HAP-1 (cell line): ENCODE measurements around the gene BAG5.
"Not testable (repeated sequence)": the region's sequence is repeated elsewhere in the genome, so short reads cannot be mapped to it uniquely, and the experiment has no call there.

Experiments
- DNase-seq, 2 experiments: peaks; one replicate each; pipeline ENCODE4 v3.0.0-alpha.2; 2016 to 2020; ENCODE audit warnings: low spot score in 2 of 2
- H3K27me3 ChIP-seq: fragments of 250-450 bp; sonication (Bioruptor Pico); 2 replicates; pipeline ENCODE4 v1.5.1; 2020; ENCODE audit warnings: low read depth, mild to moderate bottlenecking, moderate library complexity
- H3K36me3 ChIP-seq: fragments of 250-450 bp; sonication (Bioruptor Pico); replicated peaks from 2 replicates; pipeline ENCODE4 v1.5.1; 2020; ENCODE audit warnings: mild to moderate bottlenecking
- H3K4me1 ChIP-seq: fragments of 250-450 bp; sonication (Bioruptor Pico); 2 replicates; pipeline ENCODE4 v1.5.1; 2020; ENCODE audit warnings: mild to moderate bottlenecking
- H3K4me3 ChIP-seq: fragments of 250-450 bp; sonication (Bioruptor Pico); 2 replicates; pipeline ENCODE4 v1.5.1; 2020; ENCODE audit warnings: mild to moderate bottlenecking, moderate library complexity
- H3K9me3 ChIP-seq: fragments of 250-450 bp; sonication (Bioruptor Pico); 2 replicates; pipeline ENCODE4 v1.5.1; 2020; ENCODE audit warnings: mild to moderate bottlenecking, moderate library complexity
- in situ Hi-C: fragments of 300-500 bp; cut with MboI; formaldehyde crosslinking; loops from 3 replicates; pipeline ENCODE4 v1.14.3; 2020; ENCODE audit warnings: low sequenced_read_pairs, inconsistent platforms, mixed read lengths

Gene BAG5

GRCh38 chr14:103512701-103513611 lies 49.5 kb downstream of the BAG5 start:
- peaks cover 1% of the 10 kb centered on the region for H3K36me3 ChIP-seq
- no peaks in the 10 kb centered on the region for H3K27me3 ChIP-seq
- no peaks in the 10 kb centered on the region for H3K4me1 ChIP-seq
- DNase-seq = no peak
- no peaks in the 10 kb centered on the region for H3K9me3 ChIP-seq
- H3K4me3 ChIP-seq = no peak overlapping the region
- in situ Hi-C loops = no loop called here

DNA sequence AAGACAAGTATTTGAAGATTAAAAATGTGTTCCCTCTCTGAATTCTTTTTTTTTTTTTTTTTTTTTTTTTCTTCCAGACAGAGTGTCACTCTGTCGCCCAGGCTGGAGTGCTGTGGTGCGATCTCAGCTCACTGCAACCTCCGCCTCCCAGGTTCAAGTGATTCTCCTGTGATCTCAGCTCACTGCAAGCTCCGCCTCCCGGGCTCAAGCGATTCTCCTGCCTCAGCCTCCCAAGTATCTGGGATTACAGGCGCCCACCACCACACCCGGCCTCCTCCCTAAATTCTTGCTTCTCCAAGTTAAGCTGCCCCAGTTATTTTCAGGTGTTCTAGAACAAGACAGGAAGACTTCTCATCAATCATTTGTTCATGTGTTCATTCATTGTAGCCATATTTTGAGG lies 50.3 kb downstream of the BAG5 start:
- H3K27me3 ChIP-seq, H3K9me3 ChIP-seq, in situ Hi-C loops, H3K36me3 ChIP-seq, DNase-seq, H3K4me3 ChIP-seq, H3K4me1 ChIP-seq: not testable (repeated sequence)

- DNase-seq = no peak
- H3K27me3 ChIP-seq = no peaks in the 10 kb centered on the region
- in situ Hi-C loops = no loop called here
- peaks cover 7% of the 10 kb centered on the region for H3K36me3 ChIP-seq
- H3K9me3 ChIP-seq = no peaks in the 10 kb centered on the region
- H3K4me3 ChIP-seq = no peak overlapping the region
- no peaks in the 10 kb centered on the region for H3K4me1 ChIP-seq
Observed at GRCh38 chr14:103510724-103511693, 51.4 kb downstream of the BAG5 start.

DNA sequence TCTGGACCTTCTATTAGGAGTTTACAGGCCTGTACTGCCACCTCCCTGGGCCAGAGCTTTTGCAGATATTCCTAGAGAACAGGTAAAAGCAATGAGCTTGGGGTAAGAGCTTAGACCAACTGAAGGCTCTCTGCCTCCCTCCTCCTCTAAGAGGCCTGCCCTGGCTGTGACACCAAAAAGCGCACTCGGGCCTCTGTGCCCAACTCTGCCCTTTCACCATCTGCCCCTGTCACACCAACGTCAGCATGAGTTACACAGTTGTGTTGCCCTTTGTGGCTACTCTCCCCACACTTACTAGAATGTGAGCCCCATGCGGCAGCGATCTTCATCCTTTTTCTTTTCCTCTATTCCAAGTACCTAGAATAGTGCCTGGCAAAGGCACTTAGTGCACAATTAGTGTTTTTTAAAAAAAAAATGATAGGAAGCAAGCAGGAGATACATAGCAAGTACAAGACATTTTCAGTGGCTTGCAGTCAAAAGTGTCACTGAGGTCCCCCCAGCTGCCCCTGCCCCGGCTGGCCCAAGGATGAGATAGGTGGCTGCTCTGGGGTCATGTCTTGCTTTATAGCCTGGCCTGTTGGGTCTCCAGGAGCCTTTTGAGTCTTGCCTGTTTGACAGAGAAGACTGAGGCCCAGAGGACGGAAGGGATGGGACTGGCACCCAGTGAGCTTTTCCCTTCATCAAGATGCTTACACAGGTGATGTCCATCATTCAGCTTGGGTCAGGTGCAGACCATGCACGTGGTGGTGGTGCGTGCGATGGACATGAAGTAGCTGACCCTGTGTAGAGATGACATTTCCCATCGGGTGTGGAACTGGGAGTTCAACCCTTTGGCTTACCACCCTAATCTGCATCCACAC lies 52.4 kb downstream of the BAG5 start:
- no peak overlapping the region for H3K4me3 ChIP-seq
- in situ Hi-C loops = no loop called here

DNA sequence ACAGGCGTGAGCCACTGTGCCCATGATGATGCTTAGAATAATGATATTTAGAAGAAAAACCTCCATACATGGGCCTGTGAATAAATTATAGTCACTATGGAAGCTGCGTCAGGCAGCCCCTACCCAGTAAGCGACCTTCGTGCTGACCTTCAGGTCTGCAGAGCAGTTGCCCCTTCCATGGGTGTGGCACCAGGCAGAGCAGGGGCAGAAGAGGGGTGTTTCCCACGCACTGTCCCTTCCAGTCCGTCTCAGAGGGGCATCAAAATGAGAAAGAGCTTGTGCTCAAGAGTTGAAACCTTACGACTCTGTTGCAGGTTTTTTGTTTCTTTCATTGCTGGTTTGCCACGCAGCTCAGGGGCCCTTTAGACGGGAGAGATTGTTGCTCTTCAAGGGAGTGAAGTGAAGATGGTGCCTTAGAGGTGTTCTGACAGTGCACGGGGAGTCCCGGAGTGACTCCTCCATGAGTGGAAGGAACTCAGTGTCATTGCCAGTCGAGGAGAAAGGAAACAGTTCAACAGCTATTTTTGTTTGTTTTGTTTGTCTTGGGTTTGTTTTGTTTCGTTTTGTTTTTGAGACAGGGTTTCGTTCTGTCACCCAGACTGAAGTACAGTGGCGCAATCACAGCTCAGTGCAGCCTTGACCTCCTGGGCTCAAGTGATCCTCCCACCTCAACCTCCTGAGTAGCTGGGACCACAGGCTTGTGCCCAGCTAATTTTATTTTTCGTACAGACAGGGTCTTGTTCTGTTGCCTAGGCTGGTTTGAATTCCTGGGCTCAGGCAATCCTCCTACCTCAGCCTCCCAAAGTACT lies 53.7 kb downstream of the BAG5 start:
- DNase-seq = no peak
- Histone ChIP-seq H3K36me3 (peaks cover 22% of the 10 kb centered on the region), H3K9me3 (no peaks in the 10 kb centered on the region), H3K4me1 (no peaks in the 10 kb centered on the region), H3K27me3 (no peaks in the 10 kb centered on the region), H3K4me3 (no peak overlapping the region)
- in situ Hi-C loops = no loop called here

More for the DNA sequence above, 52.4 kb downstream of the BAG5 start:
- Histone ChIP-seq H3K36me3 (peaks cover 11% of the 10 kb centered on the region), H3K4me1 (no peaks in the 10 kb centered on the region), H3K27me3 (no peaks in the 10 kb centered on the region), H3K9me3 (no peaks in the 10 kb centered on the region)
- DNase-seq = no peak

DNA sequence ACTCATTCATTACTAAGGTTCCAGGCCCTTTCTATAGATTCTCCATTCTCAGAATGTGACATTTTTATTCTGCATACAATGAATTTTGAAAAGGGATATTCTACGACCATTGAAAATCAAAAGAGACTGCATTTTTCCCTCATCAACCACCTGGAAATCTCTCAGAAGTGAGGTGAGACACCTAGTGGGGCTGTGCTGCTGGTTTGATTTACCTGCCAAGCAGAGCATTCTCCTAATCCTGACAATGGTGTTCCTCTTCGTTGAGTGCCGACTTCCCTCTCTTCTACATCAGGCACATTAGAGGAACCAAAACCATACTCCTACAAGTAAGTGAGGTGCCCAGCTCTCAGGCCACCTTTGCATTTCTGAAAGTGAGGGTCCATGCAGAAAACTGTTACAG lies 54.7 kb downstream of the BAG5 start:
- DNase-seq = no peak
- H3K4me1 ChIP-seq = no peaks in the 10 kb centered on the region
- H3K36me3 ChIP-seq = peaks cover 28% of the 10 kb centered on the region
- in situ Hi-C loops = no loop called here
- no peaks in the 10 kb centered on the region for H3K27me3 ChIP-seq
- no peaks in the 10 kb centered on the region for H3K9me3 ChIP-seq
- H3K4me3 ChIP-seq = no peak overlapping the region
